ENCODE measurements around the gene CDCA5.

- no peak for TF ChIP-seq GATA3 (IDR thresholded peaks at IDR 0.05; ENCODE audit: borderline replicate concordance)
- TF ChIP-seq CTCF (IDR thresholded peaks at IDR 0.05), result no peak
- TF ChIP-seq RFX5 (IDR thresholded peaks at IDR 0.05), result no peak
- no peak for TF ChIP-seq REST (IDR thresholded peaks at IDR 0.05)
- TF ChIP-seq POLR2A (IDR thresholded peaks at IDR 0.05; ENCODE audit: low read length), result no peak
- no peak for TF ChIP-seq BHLHE40 (IDR thresholded peaks at IDR 0.05; ENCODE audit: low read depth, low read length)
- no peak for TF ChIP-seq HOXA7 (CRISPR knock-in tag; IDR thresholded peaks at IDR 0.05)
Observed at GRCh38 chr11:65087827-65088226, 4.0 kb upstream of the CDCA5 start.
